ENCODE measurements around the gene RPL10L. TPM values are rescaled to one million over a fixed set of nuclear protein-coding genes. Genes with fewer than 3 reads are reported as not detected.

Gene RPL10L
- total RNA-seq, 1 experiment from 2014 or later, result not detected

- Histone ChIP-seq H3K79me1 (ENCODE audit: insufficient read depth, low read depth, low read length, poor library complexity, severe bottlenecking) (no peaks in the 10 kb centered on the region), H3K56ac (ENCODE audit: insufficient read length, low read depth, low read length) (no peak overlapping the region), H4K20me1 (ENCODE audit: control insufficient read depth, insufficient read depth, insufficient read length) (no peaks in the 10 kb centered on the region), H2BK12ac (ENCODE audit: insufficient read length, low read depth, low read length) (no peak overlapping the region), H3K23me2 (ENCODE audit: insufficient read length, low read depth, low read length, poor library complexity, severe bottlenecking) (no peaks in the 10 kb centered on the region), H4K8ac (replicated peaks; ENCODE audit: insufficient read length, low read depth, low read length) (no peak overlapping the region), H2BK5ac (ENCODE audit: insufficient read length, low read length) (no peak overlapping the region), H2AFZ (ENCODE audit: low read length) (no peak overlapping the region), H3K18ac (ENCODE audit: insufficient read length, low read depth, low read length) (no peak overlapping the region), H3K4me2 (ENCODE audit: insufficient read depth, insufficient read length, low read length) (no peak overlapping the region), H2BK20ac (ENCODE audit: low read depth, low read length, poor library complexity, severe bottlenecking) (no peak overlapping the region), H3K4me1 (ENCODE audit: insufficient read depth, low read length) (peaks cover 3% of the 10 kb centered on the region; the same call in 1 of the 2 replicates), H3K23ac (ENCODE audit: insufficient read length, low read depth, low read length) (no peak overlapping the region), H3K9ac (ENCODE audit: extremely low read depth, insufficient read length, low read length) (no peak overlapping the region), H3K27me3 (ENCODE audit: insufficient read depth, low read length) (no peaks in the 10 kb centered on the region), H3K27ac (ENCODE audit: insufficient read length, low read depth, low read length) (no peak overlapping the region), H3K4ac (ENCODE audit: low read depth, low read length) (no peak overlapping the region), H3T11ph (ENCODE audit: low read length) (no peak overlapping the region), H4K5ac (ENCODE audit: insufficient read length, low read depth, low read length) (no peak overlapping the region), H3K79me2 (ENCODE audit: insufficient read depth, low read length) (no peaks in the 10 kb centered on the region), H3K14ac (ENCODE audit: insufficient read depth, low read length) (no peak overlapping the region), H2AK5ac (ENCODE audit: insufficient read length, low read length) (no peak overlapping the region), H2BK15ac (ENCODE audit: low read depth, low read length) (no peak overlapping the region), H3K9me3 (ENCODE audit: control insufficient read depth, low read depth, low read length) (no peaks in the 10 kb centered on the region), H2BK120ac (ENCODE audit: low read depth, low read length, poor library complexity, severe bottlenecking) (no peak overlapping the region), H4K91ac (ENCODE audit: insufficient read length, low read depth, low read length) (no peak overlapping the region)
- H3K27ac Mint-ChIP-seq, result no peak overlapping the region; a peak in 1 of 7 replicates
- no peaks in the 10 kb centered on the region; the same call in 1 of the 2 replicates for H3K27me3 Mint-ChIP-seq (ENCODE audit: low read depth)
- no CpG with 5 or more reads among the region's 3 CpGs for WGBS (ENCODE audit: extremely low coverage, insufficient read length, low lambda C conversion rate)
- H3K36me3 Mint-ChIP-seq (ENCODE audit: insufficient read depth in 1 of 3, low read depth in 3 of 3), result no peaks in the 10 kb centered on the region
- no peak for DNase-seq
- no peak for TF ChIP-seq CTCF (conservative IDR thresholded peaks at IDR 0.05)
- no peaks in the 10 kb centered on the region for H3K9me3 Mint-ChIP-seq
- peaks cover 13 to 19% of the 10 kb centered on the region in 2 experiments for H3K4me1 Mint-ChIP-seq
- H3K4me3 Mint-ChIP-seq, result no peak overlapping the region
These were observed 24.7 kb downstream of the RPL10L start for GRCh38 chr14:46626876-46627275.

Measured in H9 (cell line).